ENCODE measurements around the gene TMEM271.

TMEM271 gene

GRCh38 chr4:588351-588849 lies 12.3 kb upstream of the TMEM271 start:
- H3K79me2 ChIP-seq (ENCODE audit: insufficient read depth, low read depth) = no peaks in the 10 kb centered on the region
- no peak overlapping the region for H3K4me3 ChIP-seq (IDR thresholded peaks at IDR 0.05; ENCODE audit: insufficient read depth, low read depth, low read length)
- no peak for TF ChIP-seq CTCF (conservative IDR thresholded peaks at IDR 0.05; ENCODE audit: low read depth, low read length)
- no peak overlapping the region for H3K27ac ChIP-seq
- no peak overlapping the region for H3K9ac ChIP-seq
- H3K4me2 ChIP-seq = no peak overlapping the region
- no peaks in the 10 kb centered on the region for H3K36me3 ChIP-seq (ENCODE audit: insufficient read depth)
- no peak overlapping the region for H2AFZ ChIP-seq (ENCODE audit: low read depth)
- H3K27me3 ChIP-seq (ENCODE audit: insufficient read depth, low read depth) = no peaks in the 10 kb centered on the region
- no peaks in the 10 kb centered on the region for H3K4me1 ChIP-seq (ENCODE audit: low read depth, poor library complexity, severe bottlenecking)
- H4K20me1 ChIP-seq (ENCODE audit: insufficient read depth) = no peaks in the 10 kb centered on the region

DNA sequence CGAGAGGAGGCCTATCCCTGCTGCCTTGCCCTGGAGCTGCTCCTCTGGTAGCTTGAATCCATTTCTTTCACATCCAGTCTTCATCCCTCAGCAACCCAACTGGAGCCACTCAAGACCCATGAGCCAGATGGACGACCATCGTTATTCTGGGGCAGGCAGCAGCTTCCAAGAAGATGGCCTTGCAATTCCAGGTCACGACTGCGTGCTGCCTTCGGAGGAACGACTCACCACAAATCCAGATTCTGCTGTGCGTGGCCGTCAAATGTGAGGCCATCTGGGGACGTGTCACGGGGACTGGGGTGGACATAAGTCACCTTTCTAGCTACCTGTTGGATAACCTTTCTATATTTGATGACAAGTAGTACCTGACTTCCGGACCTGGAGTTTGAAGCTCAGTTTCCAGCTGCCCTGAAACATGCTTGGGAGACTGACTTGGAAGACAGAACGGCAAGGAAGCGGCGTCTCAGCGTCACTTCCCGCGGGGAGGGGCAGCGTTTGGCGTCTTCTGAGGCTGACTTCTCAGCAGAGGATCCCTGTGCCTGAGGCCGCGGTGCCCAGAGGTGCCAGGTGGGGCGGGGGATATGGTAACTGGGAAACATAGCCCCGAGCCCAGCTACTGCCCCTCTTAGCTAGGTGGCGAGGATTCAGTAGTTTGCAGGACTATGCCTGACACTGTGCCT lies 11.7 kb upstream of the TMEM271 start:
- no peak overlapping the region for H3K27ac ChIP-seq
- no peak overlapping the region for H3K9ac ChIP-seq
- no peaks in the 10 kb centered on the region for H3K4me1 ChIP-seq (ENCODE audit: low read depth, poor library complexity, severe bottlenecking)
- H3K79me2 ChIP-seq (ENCODE audit: insufficient read depth, low read depth) = no peaks in the 10 kb centered on the region
- H3K36me3 ChIP-seq (ENCODE audit: insufficient read depth) = no peaks in the 10 kb centered on the region
- no peak for TF ChIP-seq CTCF (conservative IDR thresholded peaks at IDR 0.05; ENCODE audit: low read depth, low read length)
- no peaks in the 10 kb centered on the region for H4K20me1 ChIP-seq (ENCODE audit: insufficient read depth)
- no peaks in the 10 kb centered on the region for H3K27me3 ChIP-seq (ENCODE audit: insufficient read depth, low read depth)
- no peak overlapping the region for H3K4me2 ChIP-seq
- no peak overlapping the region for H3K4me3 ChIP-seq (IDR thresholded peaks at IDR 0.05; ENCODE audit: insufficient read depth, low read depth, low read length)
- no peak overlapping the region for H2AFZ ChIP-seq (ENCODE audit: low read depth)

GRCh38 chr4:583820-584219 lies 7.7 kb upstream of the TMEM271 start:
- H4K20me1 ChIP-seq (ENCODE audit: insufficient read depth) = no peaks in the 10 kb centered on the region
- H3K27ac ChIP-seq = no peak overlapping the region
- H3K79me2 ChIP-seq (ENCODE audit: insufficient read depth, low read depth) = no peaks in the 10 kb centered on the region
- H3K4me3 ChIP-seq (IDR thresholded peaks at IDR 0.05; ENCODE audit: insufficient read depth, low read depth, low read length) = no peak overlapping the region
- TF ChIP-seq CTCF (conservative IDR thresholded peaks at IDR 0.05; ENCODE audit: low read depth, low read length) = no peak
- H3K4me1 ChIP-seq (ENCODE audit: low read depth, poor library complexity, severe bottlenecking) = no peaks in the 10 kb centered on the region
- H3K27me3 ChIP-seq (ENCODE audit: insufficient read depth, low read depth) = no peaks in the 10 kb centered on the region
- H3K36me3 ChIP-seq (ENCODE audit: insufficient read depth) = no peaks in the 10 kb centered on the region
- no peak overlapping the region for H3K9ac ChIP-seq
- H2AFZ ChIP-seq (ENCODE audit: low read depth) = no peak overlapping the region
- H3K4me2 ChIP-seq = no peak overlapping the region

GRCh38 chr4:581753-582361 lies 5.8 kb upstream of the TMEM271 start:
- Histone ChIP-seq H3K4me1 (ENCODE audit: low read depth, poor library complexity, severe bottlenecking) (no peaks in the 10 kb centered on the region), H4K20me1 (ENCODE audit: insufficient read depth) (no peaks in the 10 kb centered on the region), H3K4me3 (IDR thresholded peaks at IDR 0.05; ENCODE audit: insufficient read depth, low read depth, low read length) (no peak overlapping the region), H3K4me2 (no peak overlapping the region), H3K27ac (no peak overlapping the region), H3K27me3 (ENCODE audit: insufficient read depth, low read depth) (no peaks in the 10 kb centered on the region), H2AFZ (ENCODE audit: low read depth) (no peak overlapping the region), H3K9ac (no peak overlapping the region), H3K79me2 (ENCODE audit: insufficient read depth, low read depth) (no peaks in the 10 kb centered on the region), H3K36me3 (ENCODE audit: insufficient read depth) (no peaks in the 10 kb centered on the region)
- no peak for TF ChIP-seq CTCF (conservative IDR thresholded peaks at IDR 0.05; ENCODE audit: low read depth, low read length)
